GM19468 (cell line): ENCODE data around the gene KAZN.

Experiments
- ATAC-seq: cut with Tn5 transposase; IDR thresholded peaks from one replicate; pipeline ENCODE4 v1.9.1; 2021; ENCODE audit warnings: mild to moderate bottlenecking, moderate library complexity, moderate number of reproducible peaks; ENCODE audit not compliant: unreplicated experiment; ENCODE audit errors: extremely low read depth

The KAZN gene

DNA sequence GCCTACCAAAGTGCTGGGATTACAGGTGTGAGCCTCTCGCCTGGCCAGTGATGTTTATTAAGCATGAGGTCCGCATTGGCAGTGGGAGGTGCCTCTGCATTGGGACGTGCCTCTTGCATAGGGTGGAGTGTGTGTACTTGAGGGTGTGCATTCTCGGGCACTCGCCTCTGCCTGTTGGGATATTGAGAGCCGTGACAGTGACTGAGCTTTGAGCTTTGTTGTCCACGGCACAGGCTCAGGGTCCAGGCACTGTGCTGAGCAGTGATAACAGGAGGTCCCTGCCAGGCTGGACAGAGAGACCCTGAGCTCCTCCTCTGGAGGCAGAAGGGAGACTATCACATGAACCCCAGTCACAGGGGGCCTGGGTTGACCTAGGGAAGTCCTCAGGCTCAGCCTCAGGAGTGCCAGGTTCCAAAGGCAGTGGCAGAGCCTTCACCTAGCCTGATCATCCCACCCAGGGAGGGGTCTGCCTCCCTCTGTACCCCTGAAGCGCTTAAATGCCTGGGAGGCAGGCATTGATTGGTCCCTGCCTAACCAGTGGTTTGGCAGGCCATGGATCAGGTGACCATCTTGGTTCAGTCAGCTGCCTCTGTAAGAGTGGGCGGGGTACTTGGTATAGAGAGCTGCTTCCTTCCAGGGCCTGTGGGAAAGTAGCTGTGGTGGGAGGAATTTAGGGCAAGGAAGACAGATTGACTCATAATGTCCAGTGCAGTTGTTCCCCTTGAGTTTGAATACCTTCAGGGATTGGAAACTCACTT lies 341.2 kb downstream of the KAZN start:
- no peak for ATAC-seq

- ATAC-seq, result no peak
Observed at GRCh38 chr1:14940285-14940870, 341.9 kb downstream of the KAZN start.

GRCh38 chr1:14941864-14942263 lies 343.4 kb downstream of the KAZN start:
- no peak for ATAC-seq

- no peak for ATAC-seq
Observed at GRCh38 chr1:14944471-14944985, 346.0 kb downstream of the KAZN start.

GRCh38 chr1:14945132-14946010 lies 346.9 kb downstream of the KAZN start:
- no peak for ATAC-seq

DNA sequence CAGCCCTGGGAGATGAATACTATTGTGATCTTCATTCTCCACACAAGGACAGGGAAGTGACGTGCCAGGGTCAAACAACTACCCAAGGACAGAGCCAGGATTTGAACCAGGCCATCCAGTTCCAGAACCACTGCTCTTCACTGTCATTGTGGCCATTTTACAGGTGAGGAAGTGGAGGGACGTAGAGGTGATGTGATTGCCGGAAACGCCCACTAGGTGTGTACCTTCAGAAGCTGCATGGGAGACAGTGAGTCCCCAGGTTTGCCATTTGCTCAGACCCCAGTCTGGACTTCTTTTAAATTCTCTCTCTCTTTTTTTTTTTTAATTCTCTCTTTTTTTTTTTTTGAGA lies 347.5 kb downstream of the KAZN start:
- ATAC-seq, result no peak

- ATAC-seq, result no peak
Observed at GRCh38 chr1:14946684-14947238, 348.3 kb downstream of the KAZN start.

DNA sequence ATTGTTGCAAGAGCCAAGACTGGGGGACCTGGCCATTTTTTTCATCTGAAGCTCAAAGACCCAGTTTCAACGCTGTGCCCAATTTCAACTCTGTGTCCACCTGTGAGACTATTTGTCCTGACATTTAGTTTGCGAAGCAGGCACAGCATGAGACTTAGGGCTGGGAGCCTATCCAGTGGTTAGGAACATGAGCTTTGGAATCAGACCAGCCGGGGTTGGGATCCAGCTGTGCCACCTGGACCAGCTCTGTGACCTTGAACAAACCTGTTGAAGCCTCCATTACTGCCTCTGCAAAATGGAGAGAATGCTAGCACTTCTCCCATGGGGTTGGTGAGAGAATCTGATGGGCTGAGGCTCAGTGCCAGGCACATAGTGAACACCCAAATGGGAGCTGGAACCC lies 348.9 kb downstream of the KAZN start:
- no peak for ATAC-seq

DNA sequence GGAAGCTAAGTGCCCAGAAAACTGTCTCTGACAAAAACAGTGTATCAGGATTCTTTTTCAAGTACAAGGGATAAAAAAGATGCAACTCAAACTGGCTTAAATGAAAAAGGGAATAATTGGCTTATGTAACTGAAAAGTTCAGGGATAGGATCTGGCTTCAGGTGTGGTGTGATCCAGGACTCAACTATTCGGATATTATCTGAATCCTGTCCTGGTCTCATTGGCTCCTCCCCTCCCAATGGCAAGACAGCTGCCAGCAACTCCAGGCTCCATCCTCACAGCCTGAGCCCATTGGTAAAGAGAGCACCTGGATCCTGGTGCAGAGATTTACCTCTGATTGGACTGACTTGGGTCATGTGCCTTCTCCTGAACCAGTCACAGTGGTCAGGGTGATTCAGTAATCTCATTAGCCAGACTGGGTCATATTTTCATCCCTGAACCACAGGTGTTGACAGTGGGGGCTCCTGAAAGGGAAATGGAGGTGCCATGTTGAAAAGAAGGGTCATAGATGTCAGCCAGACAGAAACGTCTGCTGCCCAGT lies 349.7 kb downstream of the KAZN start:
- no peak for ATAC-seq

DNA sequence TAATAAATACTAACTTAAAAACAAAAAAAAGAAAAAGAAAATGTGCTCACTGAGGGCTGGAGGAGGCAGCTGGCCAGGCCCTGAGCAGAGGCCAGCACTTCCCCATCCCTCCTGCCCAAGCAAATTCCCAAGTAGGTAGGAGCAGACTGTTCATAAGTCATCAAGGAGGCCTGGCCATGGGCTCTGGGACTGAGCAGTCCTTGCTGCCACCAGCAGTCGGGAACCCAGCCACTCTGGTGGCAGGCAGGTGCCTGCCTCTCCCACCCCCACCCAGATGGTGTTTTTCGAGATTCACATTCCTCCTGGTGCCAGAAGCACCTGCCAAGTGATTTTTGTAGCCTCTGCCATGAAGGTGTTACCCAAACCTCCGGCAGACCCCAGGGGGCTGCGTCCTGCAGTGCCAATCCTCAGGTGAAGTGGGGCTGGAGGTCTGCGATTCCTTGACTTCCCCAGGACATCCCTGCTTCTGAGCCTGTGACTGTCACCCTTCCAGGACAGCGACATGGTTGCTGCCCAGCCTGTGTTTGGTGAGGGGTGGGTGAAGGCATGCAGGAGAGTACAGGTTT lies 350.9 kb downstream of the KAZN start:
- no peak for ATAC-seq

DNA sequence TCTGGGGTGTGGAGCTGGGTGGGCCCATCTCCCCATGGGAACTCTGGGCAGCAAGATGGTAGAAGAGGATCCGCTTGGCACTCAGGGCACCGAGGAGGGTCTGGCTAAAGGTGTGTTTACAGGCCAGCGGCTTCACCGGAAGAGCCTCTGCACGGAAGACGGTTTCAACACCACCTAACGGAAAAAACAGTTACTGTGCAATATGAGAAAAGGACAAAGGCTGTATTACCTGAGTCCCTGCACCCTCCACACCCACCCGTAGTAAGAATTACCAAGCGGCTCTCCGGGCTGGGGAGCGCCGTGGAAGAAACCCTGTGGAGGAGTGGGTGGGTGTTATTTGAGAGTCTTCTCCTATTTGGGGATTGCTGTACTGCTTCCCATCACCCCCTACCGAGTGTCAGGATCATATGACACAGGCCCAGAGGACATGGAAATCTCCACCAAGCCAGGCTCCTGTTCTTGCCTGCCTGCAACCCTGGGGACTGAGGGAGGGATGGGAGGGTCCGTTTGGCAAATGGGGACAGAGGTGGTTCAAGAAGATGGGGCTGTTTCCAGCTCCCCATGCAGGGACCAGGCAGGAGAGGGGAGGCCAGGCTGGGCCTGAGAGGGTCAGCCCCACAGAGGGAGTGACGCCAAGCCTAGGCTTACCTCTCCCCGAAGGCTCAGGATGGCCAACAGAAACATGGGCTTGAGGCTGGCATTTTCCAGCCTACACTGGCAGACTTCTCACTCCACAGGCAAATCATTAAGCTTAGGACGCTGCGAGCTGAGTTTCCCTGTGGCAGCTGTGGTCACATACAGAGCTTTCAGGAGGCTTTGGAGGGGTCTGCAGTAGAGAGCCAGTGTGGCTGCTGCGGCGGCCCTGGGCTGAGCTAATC lies 351.6 kb downstream of the KAZN start:
- no peak for ATAC-seq

DNA sequence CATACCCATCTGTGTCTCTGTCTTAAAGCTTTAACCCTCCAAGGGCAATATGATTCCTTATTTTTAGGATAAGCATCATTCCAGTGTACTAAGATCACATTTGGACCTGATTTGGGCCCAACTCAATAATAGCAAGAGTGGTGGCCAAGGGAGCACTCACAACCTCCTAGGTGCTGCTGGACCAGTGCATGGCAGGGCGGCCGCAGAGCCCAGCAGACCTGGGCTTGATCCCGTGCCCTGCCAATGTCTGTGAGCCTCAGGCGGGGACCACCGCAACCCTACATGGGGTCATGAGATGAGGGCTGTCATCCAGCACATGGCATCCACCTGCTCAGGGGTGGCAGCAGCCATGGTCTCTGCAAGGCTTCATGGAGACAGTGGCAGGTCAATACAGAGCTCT lies 353.3 kb downstream of the KAZN start:
- ATAC-seq, result no peak

- ATAC-seq, result no peak
Observed at GRCh38 chr1:14952626-14953314, 354.3 kb downstream of the KAZN start.

GRCh38 chr1:14954210-14954609 lies 355.7 kb downstream of the KAZN start:
- no peak for ATAC-seq

GRCh38 chr1:14954930-14955329 lies 356.4 kb downstream of the KAZN start:
- ATAC-seq, result no peak

DNA sequence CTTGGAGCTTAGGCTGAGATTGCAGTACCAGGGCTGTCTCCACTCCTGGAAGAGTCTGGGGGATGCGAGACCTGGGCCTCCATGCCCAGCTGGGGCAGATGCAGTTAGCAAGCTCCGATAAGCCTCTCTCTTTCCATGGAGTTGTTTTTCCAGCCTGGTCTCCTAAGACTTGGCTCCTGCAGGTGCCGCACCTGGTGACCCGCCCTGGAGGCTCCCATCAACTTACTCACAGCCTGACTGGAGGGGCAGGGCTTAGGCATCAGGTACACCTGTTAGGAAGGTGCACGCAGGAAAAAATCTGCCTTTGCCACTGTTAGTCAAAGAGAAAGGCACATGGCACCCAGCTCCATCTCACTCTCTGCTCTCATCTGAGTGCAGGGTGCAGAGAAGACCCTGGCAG lies 356.9 kb downstream of the KAZN start:
- ATAC-seq, result no peak

DNA sequence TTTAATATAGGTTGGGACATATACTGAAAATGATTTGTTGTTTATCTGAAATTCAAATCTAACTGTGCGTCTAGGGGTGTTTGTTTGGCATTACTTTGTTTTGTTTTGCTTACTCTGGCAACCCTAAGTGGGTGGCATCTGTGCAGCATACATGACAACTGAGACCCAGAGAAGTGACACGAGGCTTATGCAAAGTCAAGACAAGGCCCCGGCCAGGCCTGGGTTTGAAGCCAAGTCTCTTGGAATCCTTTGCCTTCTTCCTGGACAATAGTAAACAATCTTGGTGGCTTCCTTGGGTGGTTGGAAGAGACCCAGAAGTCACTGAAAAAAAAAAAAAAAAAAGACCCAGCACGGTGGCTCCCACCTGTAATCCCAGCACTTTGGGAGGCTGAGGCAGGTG lies 357.5 kb downstream of the KAZN start:
- no peak for ATAC-seq

DNA sequence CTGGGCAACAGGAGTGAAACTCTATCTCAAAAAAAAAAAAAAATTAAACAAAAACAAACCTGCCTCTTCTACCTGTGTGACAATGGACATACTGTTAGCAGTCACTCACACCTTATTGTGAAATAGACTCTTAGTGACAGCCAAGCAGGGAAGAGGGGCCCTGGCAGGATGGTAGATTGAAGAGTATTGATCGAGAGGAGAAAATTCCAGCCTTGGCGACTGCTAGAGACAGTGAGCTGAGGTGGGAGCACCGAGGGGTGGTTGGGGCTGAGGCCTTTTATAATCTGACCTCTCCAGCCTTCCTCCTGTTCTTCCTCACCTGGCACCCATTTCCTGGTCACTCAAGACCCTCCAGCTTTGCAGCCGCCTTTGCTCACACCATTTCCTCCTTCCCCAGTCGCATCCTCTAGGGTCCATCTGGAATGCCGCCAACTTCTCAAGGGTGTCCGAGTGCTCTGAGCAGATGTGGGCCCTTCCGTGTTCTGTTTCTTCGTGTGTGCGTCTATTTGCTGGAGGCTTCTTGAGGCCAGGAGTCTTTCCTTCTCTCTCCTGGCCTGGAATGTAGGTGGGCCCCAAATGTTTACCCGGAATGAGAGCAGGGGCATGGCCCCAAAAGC lies 358.2 kb downstream of the KAZN start:
- no peak for ATAC-seq
